Stimulated activated CD4-positive, alpha-beta T cell treated with anti-CD3 and anti-CD28 coated beads, Interleukin-12 subunit alpha, Interleukin-12 subunit beta, amount 100 ng/mL, for 48 hours (primary cell): ENCODE measurements around the gene SYTL1.

Experiments
- DNase-seq, 3 donors: peaks; one replicate each; pipeline ENCODE4 v3.0.0-alpha.2; 2020; ENCODE audit warnings: low read depth in 2 of 3, low spot score in 1 of 3

SYTL1 gene

GRCh38 chr1:27363766-27364695 is 22.2 kb downstream of the SYTL1 start:
- DNase-seq = no peak

- no peak for DNase-seq
Observed at GRCh38 chr1:27364696-27365371, 23.0 kb downstream of the SYTL1 start.

GRCh38 chr1:27365372-27366112 is 23.7 kb downstream of the SYTL1 start:
- DNase-seq = peak; percentile 68 to 84 (median 76)

- peak; percentile 62 to 81 (median 73) for DNase-seq
Observed at GRCh38 chr1:27366113-27366410, 24.2 kb downstream of the SYTL1 start.

- DNase-seq = peak in 2 of 3 donors; percentile 56 to 61
Observed at GRCh38 chr1:27366411-27367159, 24.8 kb downstream of the SYTL1 start, which contains the start of gene MAP3K6. Gene MAP3K6 (minus strand): TSS chr1:27366961. CDS start chr1:27366597, 364 bp downstream.

- DNase-seq = no peak
Observed at GRCh38 chr1:27367160-27367650, 25.4 kb downstream of the SYTL1 start.

- no peak for DNase-seq
Observed at GRCh38 chr1:27368869-27369582, 27.2 kb downstream of the SYTL1 start.

- no peak for DNase-seq
Observed at GRCh38 chr1:27372022-27372807, 30.4 kb downstream of the SYTL1 start.

- no peak for DNase-seq
Observed at GRCh38 chr1:27372808-27373690, 31.2 kb downstream of the SYTL1 start.

GRCh38 chr1:27374362-27375086 is 32.7 kb downstream of the SYTL1 start, which contains the start of gene FCN3:
Gene FCN3 (minus strand): TSS chr1:27374824. CDS start chr1:27374818, 6 bp downstream.
- DNase-seq = no peak

- DNase-seq = no peak
Observed at GRCh38 chr1:27377760-27378495, 36.1 kb downstream of the SYTL1 start.

- DNase-seq = no peak
Observed at GRCh38 chr1:27379564-27380122, 37.8 kb downstream of the SYTL1 start.

- no peak for DNase-seq
Observed at GRCh38 chr1:27380224-27380623, 38.4 kb downstream of the SYTL1 start.

GRCh38 chr1:27380766-27381733 is 39.2 kb downstream of the SYTL1 start:
- no peak for DNase-seq
